DMS114 treated with DMSO at 0.1 percent for 48 hours (cell line): ENCODE data around the gene CDH23.

Source experiments
- DNase-seq: peaks from one replicate; lab custom pipeline; 2025; ENCODE audit not compliant: unreplicated experiment; lab: John Stamatoyannopoulos, UW

CDH23 gene

DNA sequence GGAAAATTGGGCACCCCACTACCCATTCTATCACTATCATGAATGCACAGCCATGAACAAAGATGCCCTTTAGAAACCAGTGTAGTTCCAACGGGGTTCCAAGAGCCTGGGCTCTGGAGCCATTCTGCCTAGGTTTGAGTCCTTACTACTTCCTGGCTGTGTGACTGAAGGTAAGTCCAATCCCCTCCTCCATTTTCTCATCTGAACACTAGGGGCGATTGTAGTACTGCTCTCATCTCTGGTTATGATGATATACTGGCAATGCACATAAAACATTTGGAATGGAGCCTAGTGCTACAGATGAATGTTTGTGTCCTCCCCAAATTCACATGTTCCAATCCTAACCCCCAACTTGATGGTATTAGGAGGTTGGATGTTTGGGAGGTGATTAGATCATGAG is 28.1 kb upstream of the CDH23 start:
- peak; percentile 10 for DNase-seq

- DNase-seq, result no peak
Measured at GRCh38 chr10:71369602-71370001, 27.1 kb upstream of the CDH23 start.

GRCh38 chr10:71370031-71370430 is 26.7 kb upstream of the CDH23 start:
- no peak for DNase-seq

GRCh38 chr10:71371750-71372166 is 25.0 kb upstream of the CDH23 start:
- no peak for DNase-seq

- no peak for DNase-seq
Measured at GRCh38 chr10:71372882-71373495, 23.7 kb upstream of the CDH23 start.

- DNase-seq, result no peak
Measured at GRCh38 chr10:71374481-71375233, 22.1 kb upstream of the CDH23 start.

GRCh38 chr10:71375952-71376351 is 20.8 kb upstream of the CDH23 start:
- DNase-seq, result no peak

DNA sequence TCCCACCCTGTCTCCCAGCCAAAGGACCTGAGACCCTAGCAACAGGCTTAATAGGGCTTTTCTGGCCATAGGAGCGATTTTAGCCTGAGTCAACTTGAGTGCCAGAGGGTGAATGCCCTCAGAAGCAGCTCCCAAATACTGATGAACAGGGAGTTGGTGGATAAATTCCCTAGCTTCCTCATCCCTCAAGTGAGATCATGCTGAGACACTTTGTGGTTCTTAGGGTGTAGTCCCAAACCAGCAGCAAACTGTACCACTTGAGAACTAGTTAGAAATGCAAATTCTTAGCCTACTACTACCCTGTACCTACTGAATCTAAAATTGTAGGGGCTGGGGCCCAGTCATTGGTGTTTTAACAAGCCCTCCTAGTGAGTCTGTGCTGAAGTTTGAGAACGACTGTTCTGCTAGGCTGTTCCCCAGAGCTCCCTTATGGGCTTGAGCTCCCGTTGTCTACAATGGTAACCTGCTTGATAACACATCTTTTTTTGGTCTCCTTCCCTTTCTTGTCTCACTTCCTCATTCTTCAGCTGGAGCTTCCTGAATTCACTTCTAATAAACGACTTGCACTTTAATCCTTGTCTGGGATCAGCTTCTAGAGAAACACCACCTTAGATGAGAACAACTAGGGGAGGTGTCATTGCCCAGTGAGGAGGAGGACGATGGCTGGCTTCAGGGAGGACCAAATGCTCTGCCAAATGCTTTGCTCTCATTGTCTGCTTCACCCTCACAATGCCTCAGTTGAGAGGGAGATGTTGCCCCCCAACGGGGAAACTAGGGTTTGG is 18.2 kb upstream of the CDH23 start:
- DNase-seq, result no peak

- DNase-seq, result no peak
Measured at GRCh38 chr10:71379118-71379766, 17.5 kb upstream of the CDH23 start.

DNA sequence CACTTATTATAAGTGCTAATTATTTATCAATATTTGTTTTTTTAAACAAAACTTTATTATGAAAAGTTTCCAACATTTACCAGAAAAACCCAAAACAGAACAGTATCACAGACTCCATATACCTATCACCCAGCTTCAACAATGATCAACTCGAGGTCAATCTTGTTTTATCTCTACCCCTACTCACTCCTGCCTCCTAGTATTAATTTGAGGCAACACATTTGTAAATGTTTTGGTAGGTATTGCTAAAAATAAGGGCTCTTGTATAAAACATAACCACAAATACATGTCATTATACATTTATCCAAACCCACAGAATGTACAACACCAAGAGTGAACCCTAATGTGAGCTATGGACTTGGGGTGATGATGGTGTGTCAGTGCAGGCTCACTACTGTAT is 15.9 kb upstream of the CDH23 start:
- DNase-seq, result no peak

DNA sequence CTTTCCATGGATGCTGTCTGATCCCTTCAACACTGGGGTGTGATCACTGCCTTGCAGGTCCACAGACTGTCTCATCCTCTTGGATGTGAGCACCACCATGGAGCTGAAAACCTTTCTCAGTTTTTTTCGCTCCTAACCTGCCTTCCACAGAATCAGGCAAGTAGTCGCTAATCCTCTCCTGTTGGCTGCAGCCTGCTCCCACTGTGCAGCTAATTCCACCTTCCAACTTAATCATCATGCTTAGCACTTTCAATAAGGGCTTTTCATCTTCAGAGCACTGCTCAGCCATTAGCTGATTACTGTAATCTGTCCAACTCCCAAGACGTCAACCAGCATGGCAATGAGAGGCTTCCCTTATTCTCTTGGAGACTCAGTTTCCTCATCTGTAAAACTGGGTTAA is 15.1 kb upstream of the CDH23 start:
- DNase-seq, result no peak

DNA sequence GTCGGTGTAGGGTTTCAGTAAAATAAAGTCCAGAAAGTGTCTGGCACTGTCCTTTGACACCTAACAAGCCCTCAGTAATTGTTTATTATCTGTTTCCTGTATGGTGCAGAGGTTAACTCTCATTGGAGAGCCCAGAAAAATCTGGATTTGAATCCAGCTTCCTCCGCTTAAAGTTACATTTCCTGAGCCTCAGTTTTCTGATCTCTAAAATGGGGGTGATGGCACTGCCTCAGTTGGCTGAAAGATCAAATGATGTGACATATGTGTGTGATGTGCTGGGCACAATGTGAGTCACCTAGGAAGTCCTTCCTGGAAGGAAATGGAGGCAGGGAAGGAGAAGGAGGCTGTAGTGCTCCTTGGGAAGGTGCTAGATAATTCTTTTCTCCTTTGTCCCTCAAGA is 14.7 kb upstream of the CDH23 start:
- DNase-seq, result no peak

DNA sequence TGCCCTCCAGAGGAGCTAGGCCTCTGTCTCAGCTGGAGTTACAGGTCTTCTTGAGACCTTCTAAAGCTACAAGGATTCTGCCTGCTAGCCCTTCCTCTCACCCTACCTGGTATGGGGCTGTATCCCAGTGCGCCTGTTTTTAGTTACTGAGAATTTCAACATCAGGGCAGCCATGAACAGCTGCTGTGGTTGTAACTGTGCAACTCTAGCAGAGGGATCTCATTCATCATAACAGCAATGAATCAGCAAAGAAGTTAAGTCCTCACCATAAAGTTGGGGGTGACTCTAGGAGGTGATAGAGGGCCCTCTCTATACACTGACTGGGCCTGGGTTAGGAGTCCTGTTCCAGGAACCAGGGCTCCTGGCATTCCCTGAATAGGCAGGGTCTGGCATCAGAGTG is 14.0 kb upstream of the CDH23 start:
- DNase-seq, result no peak

DNA sequence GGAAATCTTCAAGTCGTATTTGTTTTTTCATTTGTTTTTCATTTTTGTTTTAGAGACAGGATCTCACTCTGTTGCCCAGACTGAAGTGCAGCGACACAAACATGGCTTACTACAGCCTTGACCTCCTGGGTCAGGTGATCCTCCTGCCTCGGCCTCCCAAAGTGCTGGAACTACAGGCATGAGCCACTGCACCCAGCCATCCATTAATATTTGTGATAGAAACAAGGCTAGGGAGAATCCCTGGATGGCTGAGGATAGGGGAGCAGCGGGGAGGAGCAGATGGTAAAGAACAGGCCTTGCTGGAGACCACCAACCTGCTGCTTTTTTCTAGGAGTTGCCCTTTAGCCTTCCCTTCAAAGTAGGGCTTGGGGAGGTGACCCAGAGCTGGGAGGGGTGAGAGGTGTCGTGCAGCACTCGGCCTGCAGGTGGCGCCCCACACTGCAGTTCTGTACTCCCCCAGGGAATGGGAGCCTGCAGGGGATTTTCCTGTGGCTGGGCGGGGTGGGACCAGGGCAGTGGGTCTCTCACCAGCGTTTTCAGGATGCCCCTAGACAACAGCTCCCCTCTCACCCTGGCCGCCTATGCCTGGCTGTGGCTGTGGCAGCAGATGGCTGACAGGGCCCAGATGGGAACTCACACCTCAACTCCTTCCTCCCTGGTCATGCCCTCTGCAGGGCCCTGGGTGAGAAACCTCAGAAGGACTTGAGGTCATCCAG is 12.6 kb upstream of the CDH23 start:
- peak; percentile 31 for DNase-seq

DNA sequence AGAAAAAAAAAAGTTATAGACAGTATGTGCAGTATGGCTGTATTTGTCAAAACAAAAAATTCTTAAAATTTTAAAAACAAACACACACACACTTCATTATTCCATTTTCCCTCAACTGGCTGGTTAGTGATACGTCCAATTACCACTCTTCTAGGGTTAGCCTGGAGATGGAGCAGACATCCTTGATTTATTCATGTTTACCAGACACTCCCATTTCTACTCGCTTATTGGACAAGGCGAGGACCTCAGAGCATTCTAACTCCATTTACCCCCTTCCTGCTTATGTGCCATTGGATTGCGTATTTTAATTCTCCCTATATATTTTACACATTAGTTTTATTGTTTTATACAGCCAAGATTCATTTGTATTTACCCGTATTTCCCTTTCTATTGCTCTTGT is 8.5 kb upstream of the CDH23 start:
- no peak for DNase-seq

GRCh38 chr10:71388583-71389310 is 8.0 kb upstream of the CDH23 start:
- DNase-seq, result no peak

- no peak for DNase-seq
Measured at GRCh38 chr10:71389768-71390460, 6.8 kb upstream of the CDH23 start.

DNA sequence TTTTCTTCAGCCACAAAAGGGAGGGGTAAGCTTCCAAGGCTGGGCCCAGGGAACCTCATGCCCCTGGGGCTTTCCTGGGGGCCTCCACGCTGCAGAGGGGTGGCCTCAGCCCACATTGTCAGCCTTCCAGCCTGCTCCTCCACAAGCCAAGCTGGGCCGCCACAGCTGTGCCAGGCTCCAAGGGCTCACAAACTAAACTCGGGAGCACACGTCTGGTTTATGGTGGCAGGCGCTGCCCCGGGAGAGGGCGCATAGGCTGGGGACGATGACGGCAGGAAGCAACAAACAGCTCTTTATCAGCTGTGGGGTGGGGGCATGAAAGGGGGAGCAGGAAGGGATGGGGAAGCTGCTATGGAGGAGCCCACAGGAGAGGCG is 6.3 kb upstream of the CDH23 start:
- no peak for DNase-seq

DNA sequence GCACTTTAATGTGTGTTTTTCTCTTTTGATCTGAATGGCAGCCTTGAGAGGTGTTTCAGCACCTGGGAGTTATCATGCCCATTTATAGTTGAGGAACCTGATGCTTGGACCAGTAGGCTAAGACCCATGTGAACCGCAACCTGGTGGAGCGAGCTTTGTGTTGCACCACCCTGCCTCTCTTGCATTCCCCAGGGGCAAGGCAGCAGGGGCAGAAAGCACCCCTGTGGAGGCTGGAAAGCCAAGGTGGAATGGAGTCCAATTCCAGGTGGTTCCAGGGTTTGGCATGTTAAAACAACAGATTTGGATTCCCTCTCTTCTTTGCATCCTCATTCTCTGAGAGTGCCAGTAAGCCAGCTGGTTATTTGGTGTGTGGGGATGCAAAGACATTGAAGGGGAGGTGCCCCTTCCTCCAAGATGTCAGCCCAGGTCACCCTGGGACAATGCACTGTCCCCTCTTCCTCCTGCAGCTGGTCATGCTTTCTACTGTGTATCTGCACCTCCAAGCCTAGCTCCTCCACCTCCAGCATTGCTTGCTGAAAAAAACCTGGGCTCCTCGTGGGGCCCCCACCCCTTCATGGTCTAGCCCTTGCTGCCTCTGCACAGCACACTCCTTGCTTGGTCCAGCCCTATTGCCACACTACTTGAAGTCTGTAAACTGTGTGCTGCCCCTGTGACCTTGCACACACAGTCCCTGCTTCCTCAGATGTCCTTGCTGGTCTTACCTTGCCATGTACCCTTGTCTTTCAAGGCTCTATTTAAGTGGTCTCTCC is 5.6 kb upstream of the CDH23 start:
- no peak for DNase-seq
